Posterior vena cava (tissue), 2 donors: ENCODE results near the gene ELFN1. TPM values are rescaled to one million over a fixed set of nuclear protein-coding genes. Genes with fewer than 3 reads are reported as not detected.

Source experiments
- DNase-seq: peaks from one replicate; pipeline ENCODE4 v3.0.0-alpha.2; 2020; ENCODE audit warnings: low spot score
- intact Hi-C, 2 donors: fragments of 100-400 bp; cut with DNase I; formaldehyde crosslinking; loops; one replicate each; pipeline versions ENCODE4 v1.14.1 to v1.14.2; 2022 to 2023
- total RNA-seq, 2 donors: library from RNA; stranded (reverse); fragmentation: NEBNext Ultra II Directional; extraction: Animal tissue kit (Norgen Biotek cat#: 25700); gene quantifications; one replicate each; pipeline ENCODE4 v1.2.1, GENCODE V29; 2021
- donor health status: DM: yes; HTN: yes; CAD: no.
- donor health status: DM: yes; HTN: yes; CAD: no.

ELFN1 gene
- total RNA-seq, 2 donors from 2014 or later = 1.2 to 1.8 TPM

- peak; percentile 69 for DNase-seq
- intact Hi-C loops = loop anchor here in 1 of 2 donors (10.0 kb wide), 1 partner anchor 533 kb away; no protein-coding TSS in a partner anchor
These were observed 1.7 kb downstream of the ELFN1 start for GRCh38 chr7:1671594-1672451.

DNA sequence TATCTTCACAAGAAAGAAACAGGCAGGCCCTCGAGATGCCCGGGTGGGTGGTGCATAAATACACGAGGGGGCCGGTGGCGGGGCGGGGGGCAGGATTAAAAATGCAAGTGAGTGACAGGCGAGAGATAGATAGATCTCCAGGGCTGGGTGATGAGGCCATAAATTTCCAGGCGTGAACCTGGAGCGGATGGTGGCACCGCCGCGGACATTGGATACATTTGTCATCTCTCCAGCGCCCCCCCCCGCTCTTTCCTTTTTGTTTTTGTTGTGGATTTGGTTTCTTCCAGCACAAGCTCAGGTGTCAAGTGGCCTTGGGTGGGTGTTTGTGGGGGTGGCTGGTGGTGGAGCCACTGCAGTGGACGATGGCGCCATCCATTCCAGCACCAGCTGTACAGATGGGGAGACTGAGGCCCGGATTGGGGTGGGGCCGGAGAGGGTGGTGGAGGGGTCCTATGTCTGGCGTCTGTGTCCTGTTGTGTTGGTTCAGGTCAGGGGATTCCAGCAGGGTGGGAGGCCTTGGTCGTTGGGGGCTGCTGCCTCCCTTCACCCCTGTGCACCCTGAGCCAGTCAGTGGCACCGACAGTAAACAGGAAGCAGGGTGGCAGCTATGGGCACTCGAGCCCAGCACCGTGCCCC is 2.9 kb downstream of the ELFN1 start:
- peak; percentile 76 for DNase-seq
- intact Hi-C loops = loop anchor here in 1 of 2 donors (10.0 kb wide), 1 partner anchor 532 kb away; no protein-coding TSS in a partner anchor

GRCh38 chr7:1673581-1674118 is 3.6 kb downstream of the ELFN1 start:
- intact Hi-C loops = loop anchor here in 1 of 2 donors (10.0 kb wide), 1 partner anchor 531 kb away; no protein-coding TSS in a partner anchor
- peak; percentile 66 for DNase-seq

GRCh38 chr7:1674161-1675035 is 4.3 kb downstream of the ELFN1 start:
- intact Hi-C loops = loop anchor here in 1 of 2 donors (10.0 kb wide), 1 partner anchor 530 kb away; no protein-coding TSS in a partner anchor
- DNase-seq = no peak

- intact Hi-C loops = loop anchor here in 1 of 2 donors (10.0 kb wide), 1 partner anchor 530 kb away; no protein-coding TSS in a partner anchor
- DNase-seq = peak; percentile 79
These were observed 5.1 kb downstream of the ELFN1 start for GRCh38 chr7:1675036-1675671.

GRCh38 chr7:1675673-1676549 is 5.8 kb downstream of the ELFN1 start:
- intact Hi-C loops = loop anchor here in 1 of 2 donors (10.0 kb wide), 1 partner anchor 529 kb away; no protein-coding TSS in a partner anchor
- DNase-seq = peak; percentile 80

GRCh38 chr7:1676550-1677078 is 6.5 kb downstream of the ELFN1 start:
- intact Hi-C loops = loop anchor here in 1 of 2 donors (10.0 kb wide), 1 partner anchor 528 kb away; no protein-coding TSS in a partner anchor
- DNase-seq = no peak

DNA sequence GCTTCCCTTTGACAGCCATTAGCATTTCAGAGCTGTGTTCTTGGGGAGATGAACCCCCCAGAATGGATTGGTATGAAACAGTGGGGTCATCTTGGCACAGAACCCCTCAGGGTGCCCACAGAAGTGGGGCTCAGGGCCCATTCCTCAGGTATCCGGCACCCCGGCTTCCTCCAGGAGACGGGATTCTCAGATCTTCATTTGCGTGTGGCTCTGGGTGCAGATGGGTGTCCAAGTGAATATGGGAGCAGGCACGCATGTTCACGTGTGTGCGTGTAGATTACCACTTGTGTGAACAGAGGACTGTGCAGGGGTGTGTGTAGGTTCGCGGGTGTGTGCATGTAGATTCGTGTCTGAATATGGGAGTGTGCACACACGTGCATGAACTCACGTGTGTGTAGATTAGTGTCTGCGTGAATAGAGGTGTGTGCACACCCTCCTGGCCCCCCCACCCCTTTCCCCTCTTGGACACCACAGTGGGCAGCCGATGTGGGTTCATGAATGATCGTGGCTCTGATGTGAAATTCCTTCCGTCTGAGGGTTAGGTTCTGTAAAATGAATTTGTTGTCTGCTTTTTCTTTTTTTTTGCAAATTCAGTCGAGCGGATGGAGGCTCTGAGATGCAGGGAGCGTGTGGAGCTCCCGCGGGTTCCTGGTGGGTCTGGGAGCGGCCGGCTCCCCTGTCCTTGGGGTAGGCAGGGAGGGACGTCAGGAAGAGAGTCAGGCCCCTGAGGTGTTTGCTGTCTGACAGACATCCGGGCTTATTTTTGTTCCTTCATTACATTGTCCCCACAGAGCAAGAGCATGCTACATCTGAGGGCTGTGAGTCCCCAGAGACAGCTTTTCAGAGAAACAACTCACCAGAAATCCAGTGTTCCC is 7.4 kb downstream of the ELFN1 start:
- no peak for DNase-seq
- intact Hi-C loops = loop anchor here in 1 of 2 donors (10.0 kb wide), 1 partner anchor 527 kb away; no protein-coding TSS in a partner anchor

- intact Hi-C loops = loop anchor here in 1 of 2 donors (10.0 kb wide), 1 partner anchor 527 kb away; no protein-coding TSS in a partner anchor
- DNase-seq = peak; percentile 70
These were observed 8.0 kb downstream of the ELFN1 start for GRCh38 chr7:1678081-1678543.

- DNase-seq = peak; percentile 72
These were observed 8.7 kb downstream of the ELFN1 start for GRCh38 chr7:1678571-1679325.

GRCh38 chr7:1679326-1679965 is 9.4 kb downstream of the ELFN1 start:
- intact Hi-C loops = loop anchor here in 1 of 2 donors (10.0 kb wide), 1 partner anchor 525 kb away; no protein-coding TSS in a partner anchor
- DNase-seq = no peak

More at GRCh38 chr7:1678571-1679325, 8.7 kb downstream of the ELFN1 start:
- intact Hi-C loops = loop anchor here in 1 of 2 donors (10.0 kb wide), 1 partner anchor 526 kb away; no protein-coding TSS in a partner anchor

DNA sequence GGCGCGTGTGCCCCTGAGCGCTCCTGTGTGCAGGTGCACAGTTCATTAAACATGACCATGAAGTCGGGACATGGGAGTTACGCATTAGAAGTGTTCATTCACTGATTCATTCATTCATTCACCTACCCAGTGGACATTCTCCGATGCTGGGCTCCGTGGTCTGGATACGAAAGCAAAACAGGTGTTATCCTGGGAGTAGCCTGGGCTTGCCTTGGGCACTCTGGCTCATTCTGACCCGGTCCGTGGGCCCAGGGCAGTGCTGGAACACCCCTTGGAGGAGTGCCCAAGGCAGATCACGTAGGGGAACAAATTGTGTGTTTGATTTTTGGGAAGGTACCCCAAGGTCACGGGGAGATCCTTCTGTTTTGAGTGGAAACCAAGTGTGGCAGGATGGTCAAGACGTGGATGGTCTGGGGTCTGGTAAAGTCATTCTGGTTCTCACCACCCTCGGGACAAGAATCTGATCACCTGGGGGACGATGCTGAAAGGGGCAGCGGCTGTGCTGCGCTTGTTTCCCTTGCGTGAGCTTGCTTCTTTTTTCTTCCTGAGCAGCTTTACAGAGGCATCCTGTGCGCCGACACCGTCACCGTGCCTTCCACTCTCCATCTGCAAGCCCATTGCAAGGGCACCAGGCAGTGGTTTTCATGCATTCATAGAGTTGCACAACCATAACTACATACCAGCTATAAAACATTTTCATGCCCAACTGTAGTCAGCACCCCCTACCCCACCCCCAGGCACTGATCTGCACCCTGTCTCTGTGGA is 10.1 kb downstream of the ELFN1 start:
- intact Hi-C loops = loop anchor here in 1 of 2 donors (10.0 kb wide), 1 partner anchor 525 kb away; no protein-coding TSS in a partner anchor
- DNase-seq = no peak

GRCh38 chr7:1681581-1681980 is 11.5 kb downstream of the ELFN1 start:
- intact Hi-C loops = no loop called here
- no peak for DNase-seq
